ELR (cell line): Measurements from ENCODE around the gene ADD3.
A peak's percentile ranks its signal among the peaks of the same experiment; 100 is the strongest.

Source experiments
- DNase-seq: peaks from one replicate; pipeline ENCODE4 v3.0.0-alpha.2; 2015; ENCODE audit warnings: low read depth

The ADD3 gene, protein sequence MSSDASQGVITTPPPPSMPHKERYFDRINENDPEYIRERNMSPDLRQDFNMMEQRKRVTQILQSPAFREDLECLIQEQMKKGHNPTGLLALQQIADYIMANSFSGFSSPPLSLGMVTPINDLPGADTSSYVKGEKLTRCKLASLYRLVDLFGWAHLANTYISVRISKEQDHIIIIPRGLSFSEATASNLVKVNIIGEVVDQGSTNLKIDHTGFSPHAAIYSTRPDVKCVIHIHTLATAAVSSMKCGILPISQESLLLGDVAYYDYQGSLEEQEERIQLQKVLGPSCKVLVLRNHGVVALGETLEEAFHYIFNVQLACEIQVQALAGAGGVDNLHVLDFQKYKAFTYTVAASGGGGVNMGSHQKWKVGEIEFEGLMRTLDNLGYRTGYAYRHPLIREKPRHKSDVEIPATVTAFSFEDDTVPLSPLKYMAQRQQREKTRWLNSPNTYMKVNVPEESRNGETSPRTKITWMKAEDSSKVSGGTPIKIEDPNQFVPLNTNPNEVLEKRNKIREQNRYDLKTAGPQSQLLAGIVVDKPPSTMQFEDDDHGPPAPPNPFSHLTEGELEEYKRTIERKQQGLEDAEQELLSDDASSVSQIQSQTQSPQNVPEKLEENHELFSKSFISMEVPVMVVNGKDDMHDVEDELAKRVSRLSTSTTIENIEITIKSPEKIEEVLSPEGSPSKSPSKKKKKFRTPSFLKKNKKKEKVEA

DNA sequence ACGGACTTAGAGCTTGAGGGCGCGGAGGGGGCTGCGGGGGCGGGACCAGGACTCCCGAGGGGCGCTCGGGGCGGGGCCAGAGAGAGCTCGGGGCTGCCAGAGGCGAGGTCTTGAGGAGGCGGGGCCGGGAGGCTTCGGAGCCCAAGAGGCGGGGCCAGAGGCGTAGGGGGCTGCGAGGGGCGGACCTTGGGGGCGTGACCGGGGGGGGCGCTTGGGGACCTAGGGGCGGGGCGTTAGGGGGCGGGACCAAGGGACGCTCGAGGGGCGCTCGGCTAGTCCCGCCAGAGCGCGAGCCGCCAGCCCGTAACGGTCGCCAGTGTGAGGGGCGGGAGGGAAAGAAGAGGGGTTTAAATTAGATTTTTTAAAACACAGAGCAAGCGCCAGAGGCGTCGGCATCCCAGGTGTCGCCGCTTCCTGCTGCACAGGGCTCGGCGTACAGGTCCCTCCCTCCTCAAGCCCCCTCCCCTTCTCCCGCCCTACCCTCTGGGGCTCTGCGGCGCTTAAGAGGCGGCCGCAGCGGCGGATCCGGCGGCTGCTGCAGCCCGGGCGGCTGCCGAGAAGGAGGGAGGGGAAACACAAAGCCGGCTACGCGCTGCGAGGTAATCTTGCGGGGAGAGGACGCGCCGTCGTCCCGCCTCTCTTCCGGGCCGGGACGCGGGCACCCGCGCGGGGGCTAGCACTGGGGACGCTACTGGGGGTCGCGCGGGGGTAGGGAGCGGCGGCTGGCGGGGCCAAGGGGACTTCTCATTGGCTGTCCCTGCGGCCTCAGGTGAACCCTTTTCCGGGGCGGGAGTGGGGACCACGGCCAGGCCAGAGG lies at the start of gene ADD3:
Gene ADD3, plus strand, starts transcription at position 284 of the 817 bp plus-strand sequence. CDS start 92,670 bp downstream, outside the sequence.
- peak; percentile 96 for DNase-seq

DNA sequence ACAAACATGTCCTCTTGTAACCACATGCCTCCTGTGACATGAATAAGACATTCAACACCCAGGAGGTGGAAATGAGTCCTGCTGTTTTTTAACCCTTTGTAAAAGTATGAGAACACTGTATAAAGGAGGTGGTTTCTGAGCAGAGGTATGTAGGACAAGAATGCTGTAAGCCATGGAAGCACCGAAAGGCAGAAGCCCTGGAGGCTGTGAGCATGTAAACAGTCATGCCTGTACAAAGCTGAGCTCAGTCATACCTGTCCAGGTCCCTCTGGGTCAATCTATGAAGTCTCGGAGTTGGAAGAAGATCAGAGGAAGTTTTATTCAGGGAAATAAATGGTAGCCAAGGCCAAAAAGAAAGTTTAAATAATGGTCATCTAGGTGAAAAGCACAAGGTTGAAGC lies 49.7 kb upstream of the ADD3 start:
- DNase-seq, result no peak

DNA sequence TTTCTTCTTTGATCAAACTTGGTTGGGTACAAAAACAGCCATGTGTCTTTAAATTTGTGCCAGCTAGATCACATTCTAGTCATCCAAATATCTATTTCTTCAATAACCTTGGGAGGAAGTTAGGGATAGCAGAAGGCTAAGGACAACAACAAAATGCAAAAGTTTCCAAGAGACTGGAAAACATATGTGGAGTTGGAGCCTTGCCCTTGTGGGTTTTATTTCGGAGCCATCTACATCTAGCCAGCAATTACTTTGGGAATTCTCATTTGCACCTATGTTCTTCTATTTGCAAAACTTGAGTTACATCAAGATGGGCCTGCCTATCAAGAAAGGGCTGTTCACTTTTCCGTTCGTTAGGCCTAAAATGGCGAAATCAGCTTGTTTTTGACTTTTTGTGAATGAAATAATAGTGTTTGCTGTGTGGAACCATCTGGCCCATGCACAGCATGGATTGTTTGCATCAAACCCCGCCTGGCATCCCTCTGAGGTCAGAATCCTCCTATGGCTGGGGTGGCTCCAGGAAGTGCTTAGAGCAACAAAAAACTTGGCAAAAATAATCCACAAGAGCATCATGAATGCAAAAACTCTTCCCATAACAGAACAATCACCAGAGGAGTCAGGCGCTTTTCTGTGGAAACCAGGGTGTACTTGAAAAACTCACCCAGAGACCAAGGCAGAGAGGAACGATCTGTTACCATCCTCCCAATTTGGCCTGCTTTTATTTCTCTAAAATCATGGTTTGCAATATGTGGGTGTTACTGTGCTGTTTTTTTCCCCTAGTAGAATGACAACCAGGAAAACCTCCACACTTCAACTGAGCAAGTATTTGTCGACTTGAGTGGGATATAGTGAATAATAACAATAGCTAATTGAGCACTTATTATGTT lies 48.3 kb upstream of the ADD3 start:
- no peak for DNase-seq

DNA sequence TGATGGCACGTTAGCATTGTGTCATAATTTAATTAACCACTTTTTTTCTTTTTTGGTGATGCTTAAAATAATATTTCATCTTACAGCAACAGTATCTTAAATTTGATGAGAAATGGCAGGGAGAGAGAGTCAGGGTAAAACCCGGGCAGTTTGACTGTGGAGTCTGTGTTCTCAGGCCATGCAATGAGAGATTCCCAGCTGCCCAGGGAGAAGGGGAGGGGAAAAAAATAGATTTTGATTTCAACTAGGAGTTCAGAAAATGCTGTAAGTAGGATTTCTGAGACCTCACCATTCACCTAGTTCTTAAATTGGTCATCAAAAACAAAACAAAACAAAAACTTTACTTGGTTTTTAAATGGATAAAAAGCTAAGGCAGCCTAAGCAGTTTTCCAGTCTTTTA lies 47.1 kb upstream of the ADD3 start:
- no peak for DNase-seq

DNA sequence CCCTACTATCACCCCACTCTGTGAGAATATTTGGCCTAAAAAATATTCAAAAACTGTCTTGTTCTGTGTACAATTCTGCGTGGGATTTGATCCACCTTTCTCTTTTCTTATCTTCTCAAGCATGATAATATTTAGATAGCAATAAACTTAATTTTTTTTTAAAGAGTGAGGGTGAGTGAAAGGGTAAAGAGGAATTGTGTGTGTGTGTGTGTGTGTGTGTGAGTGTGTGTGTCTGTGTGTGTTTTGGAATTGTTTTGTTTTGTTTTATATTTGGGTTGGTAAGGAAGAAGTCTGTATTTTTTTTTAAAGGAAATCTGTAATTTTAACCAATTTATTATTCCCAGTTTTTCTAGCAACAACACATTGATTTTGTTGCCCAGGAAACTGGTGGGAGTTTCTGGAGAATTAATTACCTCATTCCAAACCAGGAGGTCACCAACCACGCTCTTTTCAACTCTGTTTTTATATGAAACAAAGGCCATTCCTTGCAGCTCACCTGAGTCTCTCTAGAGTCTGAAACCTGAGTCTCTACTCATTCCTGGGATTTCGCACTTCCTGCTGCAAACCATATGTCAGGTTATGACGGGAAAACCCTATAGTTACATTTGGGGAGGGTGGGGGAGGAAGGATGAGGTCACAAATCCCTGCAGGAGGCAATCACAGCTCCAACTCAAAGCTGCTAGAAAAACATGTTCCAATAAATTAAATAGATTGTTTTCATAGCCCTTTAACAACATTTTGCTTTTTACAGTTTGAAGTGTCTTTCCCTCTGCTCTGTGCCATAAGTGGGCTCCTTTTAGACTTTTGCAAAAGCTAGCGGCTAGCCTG lies 46.4 kb upstream of the ADD3 start:
- peak; percentile 26 for DNase-seq

DNA sequence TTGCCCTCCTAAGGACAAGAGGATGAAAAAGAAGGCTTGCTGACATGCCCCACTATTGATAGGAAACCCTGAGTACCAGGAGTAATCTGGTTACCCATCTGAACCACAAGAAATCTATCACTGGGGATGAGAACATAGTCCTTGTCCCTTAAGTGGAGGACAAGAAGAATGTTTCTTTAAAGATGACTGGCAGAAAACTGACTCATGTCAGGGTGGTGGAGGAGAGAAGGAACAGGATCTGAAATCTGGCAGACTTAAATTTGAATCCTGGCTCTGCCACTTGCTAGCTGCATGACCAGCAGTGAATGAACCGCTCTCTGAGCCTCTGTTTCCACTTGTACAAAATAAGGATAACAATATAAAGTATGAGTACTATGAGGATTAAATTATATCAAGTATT lies 45.5 kb upstream of the ADD3 start:
- DNase-seq, result peak; percentile 13

DNA sequence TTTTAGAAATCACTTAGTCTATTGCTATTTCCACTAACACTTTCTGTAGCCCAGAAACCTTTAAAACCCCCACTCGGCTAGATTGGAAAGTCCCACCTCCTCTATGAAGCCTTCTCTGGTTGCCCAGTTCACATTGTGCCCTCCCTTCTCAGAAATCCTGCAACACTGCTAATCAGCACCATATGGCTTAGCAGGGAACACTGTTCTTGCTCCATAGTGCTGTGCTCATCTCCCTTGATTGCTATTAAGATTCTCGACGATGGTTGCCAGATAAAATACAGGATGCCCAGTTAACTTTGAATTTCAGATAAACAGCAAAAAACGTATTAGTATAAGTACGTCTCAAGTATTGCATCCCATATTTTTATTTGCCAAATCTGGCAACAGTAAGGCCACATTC lies 44.3 kb upstream of the ADD3 start:
- no peak for DNase-seq

DNA sequence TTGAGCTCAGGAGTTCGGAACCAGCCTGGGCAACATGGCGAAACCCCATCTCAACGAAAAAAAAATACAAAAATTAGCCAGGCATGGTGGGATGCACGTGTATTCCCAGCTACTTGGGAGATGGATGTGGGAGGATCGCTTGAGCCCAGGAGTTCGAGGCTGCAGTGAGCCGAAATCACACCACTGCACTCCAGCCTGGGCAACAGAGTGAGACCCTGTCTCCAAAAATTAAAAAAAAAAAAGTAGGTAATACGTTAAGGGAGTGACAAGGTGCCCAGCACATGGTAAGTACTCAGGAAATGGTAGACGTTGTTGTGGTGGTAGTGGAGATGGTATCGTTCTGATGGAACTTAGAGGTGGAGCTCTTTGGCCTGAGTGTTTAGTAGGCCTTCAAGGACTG lies 43.5 kb upstream of the ADD3 start:
- DNase-seq, result no peak

DNA sequence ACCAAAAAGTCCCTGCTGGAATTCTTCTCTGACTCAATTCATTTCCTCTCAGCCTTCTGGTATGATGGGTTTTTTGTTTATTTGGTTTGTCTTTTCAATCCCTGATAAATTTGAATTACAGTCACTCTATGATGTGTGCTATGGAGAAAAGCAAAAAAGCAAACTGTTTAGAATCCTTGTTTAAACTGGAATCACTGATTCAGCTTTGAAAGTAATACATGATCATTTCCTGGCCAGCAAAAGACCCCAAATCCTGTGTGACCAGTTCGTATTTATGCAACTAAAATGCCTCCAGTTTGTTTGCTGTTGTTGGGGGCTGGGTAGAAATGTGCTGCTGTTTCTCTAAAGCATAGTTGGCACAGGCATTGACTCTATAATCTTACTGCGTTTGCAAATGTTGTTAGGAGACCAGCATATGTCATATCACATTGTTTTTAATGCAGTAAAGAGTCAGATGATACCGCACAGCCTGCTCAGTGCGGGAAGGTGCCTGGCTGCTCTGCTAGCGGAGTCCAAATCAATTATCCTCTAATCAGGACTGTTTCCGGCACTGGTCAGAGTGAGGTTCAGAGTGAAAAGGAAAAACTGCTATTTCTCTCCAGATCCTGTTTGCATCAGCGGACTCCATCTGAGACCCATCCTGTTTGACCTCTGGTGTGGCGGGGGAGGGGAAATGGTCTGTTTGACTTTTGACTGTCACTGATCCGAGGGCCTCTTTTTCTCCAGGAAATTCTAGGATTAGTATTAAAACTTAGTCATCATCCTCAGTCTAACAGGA lies 40.6 kb upstream of the ADD3 start:
- DNase-seq, result peak; percentile 74

DNA sequence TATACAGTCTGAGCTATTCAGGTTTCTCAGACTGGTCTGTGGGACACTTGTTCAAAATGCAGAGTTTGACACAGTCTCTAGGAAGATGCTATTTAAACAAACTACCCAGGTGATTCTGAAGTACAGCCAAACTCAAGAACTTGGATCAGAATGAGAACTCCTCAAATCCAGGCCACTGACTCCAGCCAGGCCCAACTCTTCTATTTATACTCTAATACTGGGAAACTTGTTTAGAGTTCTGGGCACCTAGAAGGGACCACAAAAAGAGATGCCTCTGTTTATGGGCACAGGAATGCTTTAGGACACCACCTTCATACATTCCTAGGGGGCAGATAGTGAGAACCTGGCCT lies 40.1 kb upstream of the ADD3 start:
- DNase-seq, result no peak

DNA sequence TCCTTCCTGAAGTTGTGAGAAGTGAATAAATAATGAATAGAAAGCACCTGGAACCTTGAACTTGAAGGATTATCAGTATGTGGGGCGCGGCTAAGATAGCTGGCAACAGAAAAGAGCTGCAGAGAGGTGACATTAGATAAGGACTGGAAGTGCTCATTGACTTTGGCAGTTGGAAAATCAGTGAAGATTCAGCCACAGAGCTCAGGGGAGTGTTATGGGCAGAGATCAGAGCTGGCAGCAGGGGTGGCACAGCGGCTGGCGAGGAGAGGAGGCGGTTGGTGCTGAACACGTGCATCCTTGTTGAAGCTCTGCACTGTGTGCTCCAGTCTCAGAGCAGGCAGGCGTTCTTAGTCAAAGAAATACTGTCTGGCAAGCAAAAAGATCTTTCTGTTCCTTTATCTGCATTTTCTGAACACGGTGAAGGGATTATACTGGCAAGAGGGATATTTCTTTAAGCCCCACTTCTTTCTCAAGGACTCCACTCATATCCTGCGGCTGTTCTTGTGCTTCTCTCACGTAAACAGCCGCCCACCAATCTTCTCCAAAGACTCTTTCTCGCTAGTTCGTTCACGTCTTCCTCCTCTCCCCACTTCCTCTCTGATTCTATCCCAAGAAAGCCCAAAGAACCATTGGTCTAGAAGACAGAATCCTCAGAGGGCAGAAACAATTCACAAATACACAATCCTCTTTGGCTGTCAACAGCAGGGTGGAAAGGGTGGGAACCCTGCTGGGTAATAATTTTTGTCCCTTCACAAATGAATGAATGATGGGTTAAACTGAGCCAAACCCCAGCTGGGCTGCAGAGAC lies 38.6 kb upstream of the ADD3 start:
- no peak for DNase-seq

DNA sequence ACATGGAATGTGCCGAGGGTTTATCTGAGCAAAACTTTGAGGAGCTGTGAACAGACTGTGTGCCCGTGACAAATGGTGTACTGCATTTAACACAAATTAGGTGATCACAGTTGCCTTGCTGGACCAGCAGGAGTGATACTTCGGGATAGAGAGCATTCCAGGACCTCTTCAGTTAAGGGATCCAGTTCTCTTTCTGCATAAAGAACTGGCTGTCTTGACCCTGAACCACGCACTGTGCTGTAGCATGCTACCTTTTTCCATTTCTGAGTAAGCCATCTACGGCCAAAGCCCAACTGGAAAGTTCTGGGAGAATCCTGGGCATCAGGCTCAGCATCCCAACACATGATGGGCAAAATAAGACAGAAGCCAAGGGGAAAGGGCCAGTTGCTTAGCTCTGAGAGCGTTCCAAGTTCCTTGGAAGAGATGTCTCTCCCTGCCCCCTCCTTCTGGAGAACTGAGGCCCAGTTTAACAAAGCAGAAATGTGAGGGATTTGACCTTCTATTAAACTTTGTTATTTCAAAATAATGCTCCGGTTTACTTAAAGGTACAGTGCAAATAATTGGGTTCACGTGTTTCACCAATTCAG lies 37.9 kb upstream of the ADD3 start:
- DNase-seq, result no peak

DNA sequence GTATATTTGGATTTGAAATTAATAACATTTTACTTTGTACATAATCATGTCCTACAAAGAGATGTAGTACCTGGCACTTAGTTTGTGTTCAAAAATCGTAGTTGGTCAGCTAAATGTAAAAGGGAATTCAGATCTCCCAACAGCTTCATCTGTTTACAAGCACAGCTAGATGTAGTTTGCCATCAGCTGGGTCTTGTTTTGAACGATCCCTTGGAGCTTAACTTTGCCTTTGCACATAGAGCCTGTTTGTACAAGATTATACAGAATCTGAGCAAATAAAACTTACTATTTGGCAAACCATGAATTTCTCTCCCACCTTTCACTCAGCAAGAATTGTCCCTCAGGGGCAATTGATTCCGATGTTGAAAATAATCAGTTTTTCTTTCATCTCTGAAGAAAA lies 36.1 kb upstream of the ADD3 start:
- no peak for DNase-seq

DNA sequence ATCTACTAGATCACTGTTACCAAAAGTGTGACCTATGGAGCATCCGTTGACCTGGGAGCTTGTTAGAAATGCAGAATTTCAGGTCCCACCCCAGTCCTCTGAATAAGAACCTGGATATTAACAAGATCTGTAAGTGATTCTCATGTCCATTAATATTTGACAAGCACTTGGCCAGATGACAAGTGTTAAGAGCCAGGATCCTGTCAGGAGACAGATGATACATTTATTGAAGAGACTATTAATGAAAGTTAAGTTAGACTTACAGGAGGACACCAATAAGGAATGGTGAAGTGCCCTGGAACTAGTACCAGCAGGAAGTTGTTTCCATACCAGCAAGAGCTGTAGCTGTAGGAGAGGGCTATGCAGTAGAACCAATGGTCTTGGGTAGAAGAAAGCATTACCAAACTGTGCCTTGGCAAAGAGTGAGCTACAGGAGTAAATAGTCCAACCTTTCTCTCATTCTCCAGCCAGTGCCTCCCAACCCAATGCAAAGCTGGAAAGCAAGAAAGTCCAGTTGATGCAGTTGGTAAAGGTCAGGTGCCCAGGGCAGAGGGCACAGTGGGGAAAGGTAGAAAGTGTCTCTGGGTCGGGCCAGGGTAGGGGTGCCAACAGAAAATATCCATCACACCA lies 35.3 kb upstream of the ADD3 start:
- DNase-seq, result no peak

DNA sequence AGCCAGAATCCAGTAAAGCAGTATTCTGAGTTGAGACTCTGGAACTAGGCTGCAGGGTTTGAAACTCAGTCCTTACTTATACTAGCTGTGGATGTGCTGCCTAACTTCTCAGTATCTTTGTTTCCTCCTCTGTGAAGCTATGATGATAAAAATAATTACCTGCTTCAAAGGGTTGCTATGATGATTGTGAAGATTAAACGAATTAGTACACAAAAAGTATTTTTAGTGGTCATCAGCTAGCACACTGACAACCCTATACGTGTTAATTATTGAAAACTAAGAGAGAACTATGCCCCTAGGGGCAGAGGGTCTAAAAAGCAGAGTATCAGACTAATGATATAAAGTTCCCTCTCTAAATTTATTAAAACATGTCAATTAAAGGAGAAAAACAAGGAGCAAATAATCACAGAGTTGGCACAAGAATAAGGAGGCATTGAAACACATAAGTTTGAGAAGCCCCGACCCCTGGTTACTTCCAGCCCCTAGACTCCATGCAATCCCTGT lies 34.4 kb upstream of the ADD3 start:
- no peak for DNase-seq

DNA sequence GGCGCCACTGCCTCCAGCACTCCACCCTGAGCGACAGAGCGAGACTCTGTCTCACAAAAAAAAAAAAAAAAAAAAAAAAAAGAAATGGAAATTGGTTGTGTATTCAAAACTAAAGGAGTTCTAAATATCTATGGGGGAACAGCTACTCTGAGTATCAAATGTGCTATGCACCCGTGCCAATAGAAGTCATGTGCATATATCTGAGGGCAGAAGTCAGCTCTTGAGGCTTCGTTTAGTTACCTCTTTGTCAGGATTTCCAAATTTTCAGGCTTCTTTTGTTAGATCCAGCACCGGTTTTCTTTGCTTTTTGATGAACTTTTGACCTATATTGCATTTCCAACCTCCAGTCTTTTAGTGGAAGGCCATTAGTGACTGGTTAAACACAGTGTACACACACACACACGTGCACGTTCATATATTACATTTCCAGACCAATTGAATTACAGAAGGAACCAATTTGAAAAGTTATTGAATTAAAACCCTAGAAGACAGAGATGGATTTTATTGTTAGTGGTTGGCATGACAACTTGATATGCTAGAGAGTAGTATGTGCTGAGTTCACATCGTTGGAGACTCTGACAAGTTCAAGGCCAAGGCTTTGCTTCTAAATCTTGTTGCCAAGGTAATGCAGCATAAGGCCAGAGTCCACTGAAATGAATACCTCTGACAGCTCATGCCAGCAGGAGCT lies 33.1 kb upstream of the ADD3 start:
- DNase-seq, result no peak
